Measurements from ENCODE around the gene INTS6.

- TF ChIP-seq, protein P1, sequence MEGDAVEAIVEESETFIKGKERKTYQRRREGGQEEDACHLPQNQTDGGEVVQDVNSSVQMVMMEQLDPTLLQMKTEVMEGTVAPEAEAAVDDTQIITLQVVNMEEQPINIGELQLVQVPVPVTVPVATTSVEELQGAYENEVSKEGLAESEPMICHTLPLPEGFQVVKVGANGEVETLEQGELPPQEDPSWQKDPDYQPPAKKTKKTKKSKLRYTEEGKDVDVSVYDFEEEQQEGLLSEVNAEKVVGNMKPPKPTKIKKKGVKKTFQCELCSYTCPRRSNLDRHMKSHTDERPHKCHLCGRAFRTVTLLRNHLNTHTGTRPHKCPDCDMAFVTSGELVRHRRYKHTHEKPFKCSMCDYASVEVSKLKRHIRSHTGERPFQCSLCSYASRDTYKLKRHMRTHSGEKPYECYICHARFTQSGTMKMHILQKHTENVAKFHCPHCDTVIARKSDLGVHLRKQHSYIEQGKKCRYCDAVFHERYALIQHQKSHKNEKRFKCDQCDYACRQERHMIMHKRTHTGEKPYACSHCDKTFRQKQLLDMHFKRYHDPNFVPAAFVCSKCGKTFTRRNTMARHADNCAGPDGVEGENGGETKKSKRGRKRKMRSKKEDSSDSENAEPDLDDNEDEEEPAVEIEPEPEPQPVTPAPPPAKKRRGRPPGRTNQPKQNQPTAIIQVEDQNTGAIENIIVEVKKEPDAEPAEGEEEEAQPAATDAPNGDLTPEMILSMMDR (conservative IDR thresholded peaks at IDR 0.05; ENCODE audit: low read length): no peak
- no peak for TF ChIP-seq EZH2phosphoT487 (IDR thresholded peaks at IDR 0.05; ENCODE audit: borderline replicate concordance, low read depth, low read length)
These were observed 97.6 kb downstream of the INTS6 start for GRCh38 chr13:51355217-51355616.

Data from OCI-LY7 (cell line).